ENCODE data around the gene ALDH3B1. TPM values are rescaled to one million over a fixed set of nuclear protein-coding genes. Genes with fewer than 3 reads are reported as not detected.

The ALDH3B1 gene
- total RNA-seq, 1 donor from 2014 or later: 2.9 TPM

- no peak for DNase-seq (ENCODE audit: extremely low read depth, low read depth, low spot score)
These were observed 46.5 kb downstream of the ALDH3B1 start for GRCh38 chr11:68056317-68057285.

- DNase-seq (ENCODE audit: extremely low read depth, low read depth, low spot score): no peak
These were observed 47.7 kb downstream of the ALDH3B1 start for GRCh38 chr11:68057807-68058206.

GRCh38 chr11:68061508-68061907, 51.4 kb downstream of the ALDH3B1 start:
- DNase-seq (ENCODE audit: extremely low read depth, low read depth, low spot score): no peak

- no peak for DNase-seq (ENCODE audit: extremely low read depth, low read depth, low spot score)
These were observed 54.8 kb downstream of the ALDH3B1 start for GRCh38 chr11:68064926-68065325.

- DNase-seq (ENCODE audit: extremely low read depth, low read depth, low spot score): no peak
These were observed 55.7 kb downstream of the ALDH3B1 start for GRCh38 chr11:68065841-68066240.

- no peak for DNase-seq (ENCODE audit: extremely low read depth, low read depth, low spot score)
These were observed 56.6 kb downstream of the ALDH3B1 start for GRCh38 chr11:68066742-68067141.

GRCh38 chr11:68067991-68068390, 57.9 kb downstream of the ALDH3B1 start:
- DNase-seq (ENCODE audit: extremely low read depth, low read depth, low spot score): no peak

GRCh38 chr11:68071281-68072048, 61.3 kb downstream of the ALDH3B1 start:
- no peak for DNase-seq (ENCODE audit: extremely low read depth, low read depth, low spot score)

GRCh38 chr11:68074584-68075352, 64.6 kb downstream of the ALDH3B1 start:
- DNase-seq (ENCODE audit: extremely low read depth, low read depth, low spot score): no peak

GRCh38 chr11:68076371-68077042, 66.4 kb downstream of the ALDH3B1 start:
- no peak for DNase-seq (ENCODE audit: extremely low read depth, low read depth, low spot score)

- DNase-seq (ENCODE audit: extremely low read depth, low read depth, low spot score): no peak
These were observed 67.8 kb downstream of the ALDH3B1 start for GRCh38 chr11:68077617-68078582.

Other genes starting within 250 kb of the ALDH3B1 start
- 20.0 and 30.4 TPM in 2 replicates for gene UNC93B1, start 6.2 kb upstream of the ALDH3B1 start, total RNA-seq
- gene NDUFS8, start 20.4 kb downstream of the ALDH3B1 start, total RNA-seq: 197 and 240 TPM in 2 replicates
- gene TCIRG1, start 28.7 kb downstream of the ALDH3B1 start, total RNA-seq: 118 and 168 TPM in 2 replicates
- gene CHKA, start 111.1 kb downstream of the ALDH3B1 start, total RNA-seq: 31.0 and 45.6 TPM in 2 replicates
- 16.9 and 27.9 TPM in 2 replicates for gene KMT5B, start 203.0 kb downstream of the ALDH3B1 start, total RNA-seq

Data from glomerular endothelial cell (primary cell).